Heart right ventricle (tissue), 16 donors: ENCODE measurements around the gene KIF26A. TPM values are rescaled to one million over a fixed set of nuclear protein-coding genes. Genes with fewer than 3 reads are reported as not detected.

Experiments used
- ATAC-seq, 8 donors: fragments of 200-7000 bp; cut with Tn5 transposase; one replicate each; pipeline ENCODE4 v1.9.1; 2020; ENCODE audit warnings: mild to moderate bottlenecking in 8 of 8, moderate library complexity in 8 of 8, moderate number of reproducible peaks in 1 of 8
- DNase-seq, 2 donors: peaks; one replicate each; pipeline ENCODE4 v3.0.0-alpha.2; 2020
- H3K27ac ChIP-seq, 10 donors: fragments of 200-600 bp; sonication (generic) in 2 of 10; one replicate each; pipeline versions ENCODE4 v1.5.0 to v1.8.0; 2020 to 2022; ENCODE audit warnings: mild to moderate bottlenecking in 3 of 10
- H3K27me3 ChIP-seq, 7 donors: fragments of 200-600 bp; one replicate each; pipeline ENCODE4 v1.8.0; 2021 to 2022; ENCODE audit warnings: mild to moderate bottlenecking in 2 of 7
- H3K36me3 ChIP-seq, 9 donors: fragments of 200-600 bp; sonication (generic) in 1 of 9; one replicate each; pipeline versions ENCODE4 v1.5.0 to v1.8.0; 2020 to 2022; ENCODE audit warnings: mild to moderate bottlenecking in 2 of 9
- H3K4me1 ChIP-seq, 9 donors: fragments of 200-600 bp; sonication (generic) in 1 of 9; one replicate each; pipeline versions ENCODE4 v1.5.0 to v1.8.0; 2020 to 2022; ENCODE audit warnings: mild to moderate bottlenecking in 4 of 9
- H3K4me3 ChIP-seq, 10 donors: fragments of 200-600 bp; sonication (generic) in 2 of 10; one replicate each; pipeline versions ENCODE4 v1.5.0 to v1.8.0; 2020 to 2022; ENCODE audit warnings: mild to moderate bottlenecking in 7 of 10, moderate library complexity in 2 of 10
- H3K9me3 ChIP-seq, 11 donors: fragments of 200-600 bp in 10 of 11; sonication (generic) in 2 of 11; one replicate each; pipeline versions ENCODE4 v1.5.0 to v1.8.0; 2013 to 2022; ENCODE audit warnings: mild to moderate bottlenecking in 2 of 11, control low read depth in 1 of 11, moderate library complexity in 1 of 11
- CTCF ChIP-seq, 9 donors: fragments of 200-600 bp; sonication (generic) in 2 of 9; IDR thresholded peaks; one replicate each; pipeline versions ENCODE4 v1.5.0 to v1.8.0; 2021 to 2022; ENCODE audit warnings: antibody characterized with exemption in 9 of 9, mild to moderate bottlenecking in 5 of 9, moderate library complexity in 1 of 9
- WGBS, 2 donors: extraction: QIAGEN DNeasy Blood & Tissue Kit; methylation state at CpG; one replicate each; pipeline ENCODE4 v1.1.7; 2013; ENCODE audit warnings: inconsistent platforms in 1 of 2; 5-methylcytosine and 5-hydroxymethylcytosine counted together
- intact Hi-C, 10 donors: fragments of 100-400 bp; cut with DNase I; formaldehyde crosslinking; loops; one replicate each; pipeline versions ENCODE4 v1.11.1 to v1.14.2; 2022
- polyA plus RNA-seq, 2 donors: library from polyadenylated mRNA; stranded (reverse); fragments of 200-250 nt; gene quantifications; one replicate each; pipeline ENCODE4 v1.2.3, GENCODE V29; 2013
- total RNA-seq, 10 donors: library from RNA; stranded (reverse); fragmentation: NEBNext Ultra II Directional in 3 of 10; extraction: Animal tissue kit (Norgen Biotek cat#: 25700) in 3 of 10; gene quantifications; one replicate each; pipeline versions ENCODE4 v1.2.1 to v1.2.4, GENCODE V29; 2021 to 2023
- donor health status: Arrhythmogenic right ventricular cardiomyopathy.
- donor health status: ischemic (EF 13 %, LVEDD 7.1; RV severe dilation, severe dysfunction).
- donor health status: healthy with polysubstance abuse.
- donor health status: DM: no; HTN: yes; CAD: no.
- donor health status: DM: no; HTN: no; CAD: no.
- donor health status: ischemic (EF 25% LVEDD 6.9; RV normal size, moderate dysfunction).
- donor health status: ischemic (EF 25% LVEDD 5.7; RV mildly dilated, moderate dysfunction).
- donor health status: healthy.
- donor health status: DM: yes; HTN: yes; CAD: no.
- donor health status: Ischemic cardiomyopathy.
- donor health status: ischemic (EF 35%, LVEDD 5.7; RV mildly dilated, moderate dysfunction).
- donor health status: nonischemic (EF 11% LVEDD 7.7; RV severe dilation, severe dysfunction).
- donor health status: DM: yes; HTN: yes; CAD: no.
- donor health status: PGD.
- donor health status: ischemic (EF 29% LVEDD 5.4; RV normal size, mild dysfunction).
- donor health status: nonischemic (EF 23%, LVEDD 6.1; RV moderate dilation, normal function).

Gene KIF26A
- total and polyA plus RNA-seq, 12 donors, result 4.1 to 12.2 (median 6.6) TPM

GRCh38 chr14:104144911-104145825, 6.8 kb downstream of the KIF26A start:
- peak in 1 of 2 donors; percentile 7 for DNase-seq
- Histone ChIP-seq H3K9me3 (no peaks in the 10 kb centered on the region), H3K27me3 (peaks cover 0 to 9% (median 0%) of the 10 kb centered on the region in 7 donors), H3K4me1 (peaks cover 2 to 75% (median 38%) of the 10 kb centered on the region in 9 donors), H3K4me3 (no peak overlapping the region), H3K36me3 (no peaks in the 10 kb centered on the region), H3K27ac (no peak overlapping the region)
- 85 to 86% methylated on average over 37 of the region's 37 CpGs for WGBS, 2 donors
- ATAC-seq, result no peak
- TF ChIP-seq CTCF (IDR thresholded peaks at IDR 0.05), result no peak
- intact Hi-C loops, result loop anchor here in 3 of 10 donors (5.0 kb wide), 2 partner anchors 42 to 77 kb away; no protein-coding TSS in a partner anchor

- DNase-seq (peak in 1 of 2 donors; percentile 14), ATAC-seq (no peak)
- no peak for TF ChIP-seq CTCF (IDR thresholded peaks at IDR 0.05)
- 81 to 83% methylated on average over 15 of the region's 15 CpGs for WGBS, 2 donors
- H3K4me1 ChIP-seq, result peaks cover 6 to 74% (median 44%) of the 10 kb centered on the region in 9 donors
- H3K36me3 ChIP-seq, result no peaks in the 10 kb centered on the region
- no peaks in the 10 kb centered on the region for H3K9me3 ChIP-seq
- intact Hi-C loops, result loop anchor here in 2 of 10 donors (5.0 kb wide), 1 partner anchor 76 kb away; no protein-coding TSS in a partner anchor
- H3K27me3 ChIP-seq, result peaks cover 0 to under 1% (median 0%) of the 10 kb centered on the region in 7 donors
- no peak overlapping the region for H3K27ac ChIP-seq
- H3K4me3 ChIP-seq, result no peak overlapping the region
Observed at GRCh38 chr14:104145826-104146601, 7.6 kb downstream of the KIF26A start.

- TF ChIP-seq CTCF (IDR thresholded peaks at IDR 0.05), result no peak
Observed at GRCh38 chr14:104146651-104147345, 8.4 kb downstream of the KIF26A start.

More at GRCh38 chr14:104146651-104147345, 8.4 kb downstream of the KIF26A start:
- peak in 1 of 2 donors; percentile 10 for DNase-seq
- Histone ChIP-seq H3K36me3 (no peaks in the 10 kb centered on the region), H3K4me3 (no peak overlapping the region), H3K9me3 (no peaks in the 10 kb centered on the region), H3K27ac (no peak overlapping the region), H3K27me3 (no peaks in the 10 kb centered on the region), H3K4me1 (peaks cover 6 to 73% (median 41%) of the 10 kb centered on the region in 9 donors)
- 83 to 90% methylated on average over 22 of the region's 22 CpGs for whole genome bisulfite sequencing, 2 donors
- intact Hi-C loops, result loop anchor here in 2 of 10 donors (5.0 kb wide), 1 partner anchor 76 kb away; no protein-coding TSS in a partner anchor
- ATAC-seq, result no peak
